ENCODE data around the gene ENO2.
"Not testable (repeated sequence)": the region's sequence is repeated elsewhere in the genome, so short reads cannot be mapped to it uniquely, and the experiment has no call there.

The ENO2 gene

DNA sequence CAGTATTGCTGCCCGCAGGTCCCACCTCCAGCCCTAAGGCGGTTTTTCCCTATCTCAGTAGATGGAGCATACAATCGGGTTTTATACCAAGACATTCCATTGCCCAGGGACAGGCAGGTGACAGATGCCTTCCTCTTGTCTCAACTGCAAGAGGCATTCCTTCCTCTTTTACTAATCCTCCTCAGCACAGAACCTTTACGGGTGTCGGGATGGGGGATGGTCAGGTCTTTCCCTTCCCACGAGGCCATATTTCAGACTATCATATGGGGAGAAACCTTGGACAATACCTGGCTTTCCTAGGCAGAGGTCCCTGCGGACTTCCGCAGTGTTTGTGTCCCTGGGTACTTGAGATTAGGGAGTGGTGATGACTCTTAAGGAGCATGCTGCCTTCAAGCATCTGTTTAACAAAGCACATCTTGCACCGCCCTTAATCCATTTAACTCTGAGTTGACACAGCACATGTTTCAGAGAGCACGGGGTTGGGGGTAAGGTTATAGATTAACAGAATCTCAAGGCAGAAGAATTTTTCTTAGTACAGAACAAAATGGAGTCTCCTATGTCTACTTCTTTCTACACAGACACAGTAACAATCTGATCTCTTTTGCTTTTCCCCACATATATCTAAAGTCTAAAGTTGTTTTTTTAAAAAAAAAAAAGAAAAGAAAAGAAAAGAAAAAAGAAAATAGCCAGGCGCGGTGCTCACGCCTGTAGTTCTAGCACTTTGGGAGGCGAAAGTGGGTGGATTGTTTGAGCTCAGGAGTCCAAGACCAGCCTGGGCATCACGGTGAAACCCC lies 28.0 kb upstream of the ENO2 start:
- DNase-seq = not testable (repeated sequence)

DNA sequence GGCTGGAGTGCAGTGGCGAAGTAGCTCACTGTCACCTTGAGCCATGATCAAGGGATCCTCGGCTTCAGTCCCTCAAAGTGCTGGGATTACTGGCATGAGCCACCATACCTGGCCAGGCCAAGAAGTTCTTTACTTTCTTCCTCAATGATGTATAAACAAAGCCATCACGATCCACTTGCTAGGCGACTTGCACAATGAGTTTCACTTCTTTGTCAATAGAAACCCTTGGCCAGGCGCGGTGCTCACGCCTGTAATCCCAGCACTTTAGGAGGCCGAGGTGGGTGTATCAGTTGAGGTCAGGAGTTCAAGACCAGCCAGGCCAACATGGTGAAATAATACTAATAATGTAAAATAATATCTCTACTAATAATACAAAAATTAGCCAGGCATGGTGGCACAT lies 26.9 kb upstream of the ENO2 start:
- DNase-seq = no peak

DNA sequence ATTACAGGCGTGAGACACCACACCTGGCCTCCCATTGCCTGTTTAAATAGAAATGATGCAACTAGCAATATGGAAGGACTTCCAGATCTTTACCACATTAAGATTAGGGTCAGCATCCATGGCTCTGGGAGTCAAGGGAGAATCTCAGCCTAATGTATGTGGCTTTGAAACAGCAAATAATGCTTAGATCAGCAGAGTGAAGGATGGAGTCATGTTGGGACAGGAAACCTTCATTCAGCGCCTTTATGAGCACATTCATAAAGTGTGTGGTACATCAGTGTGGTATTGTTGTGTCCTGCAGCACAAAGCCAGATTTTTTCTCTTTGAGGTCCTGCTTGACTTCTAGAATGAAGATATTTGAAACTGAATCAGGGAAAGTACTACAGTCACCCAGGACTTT lies 26.0 kb upstream of the ENO2 start:
- DNase-seq = no peak

DNA sequence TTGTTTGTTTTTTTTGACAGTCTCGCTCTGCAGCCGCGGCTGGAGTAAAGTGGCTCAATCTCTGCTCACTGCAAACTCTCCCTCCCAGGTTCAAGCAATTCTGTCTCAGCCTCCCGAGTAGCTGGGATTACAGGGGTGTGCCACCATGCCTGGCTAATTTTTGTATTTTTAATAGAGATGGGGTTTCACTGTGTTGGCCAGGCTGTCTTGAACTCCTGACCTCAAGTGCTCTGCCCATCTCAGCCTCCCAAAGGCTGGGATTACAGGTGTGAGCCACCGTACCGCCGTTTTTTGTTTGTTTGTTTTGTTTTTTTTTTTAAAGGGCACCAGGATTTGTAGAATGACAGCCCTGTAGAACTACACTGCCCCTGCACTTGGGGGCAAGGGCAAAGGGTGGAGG lies 25.6 kb upstream of the ENO2 start:
- not testable (repeated sequence) for DNase-seq

DNA sequence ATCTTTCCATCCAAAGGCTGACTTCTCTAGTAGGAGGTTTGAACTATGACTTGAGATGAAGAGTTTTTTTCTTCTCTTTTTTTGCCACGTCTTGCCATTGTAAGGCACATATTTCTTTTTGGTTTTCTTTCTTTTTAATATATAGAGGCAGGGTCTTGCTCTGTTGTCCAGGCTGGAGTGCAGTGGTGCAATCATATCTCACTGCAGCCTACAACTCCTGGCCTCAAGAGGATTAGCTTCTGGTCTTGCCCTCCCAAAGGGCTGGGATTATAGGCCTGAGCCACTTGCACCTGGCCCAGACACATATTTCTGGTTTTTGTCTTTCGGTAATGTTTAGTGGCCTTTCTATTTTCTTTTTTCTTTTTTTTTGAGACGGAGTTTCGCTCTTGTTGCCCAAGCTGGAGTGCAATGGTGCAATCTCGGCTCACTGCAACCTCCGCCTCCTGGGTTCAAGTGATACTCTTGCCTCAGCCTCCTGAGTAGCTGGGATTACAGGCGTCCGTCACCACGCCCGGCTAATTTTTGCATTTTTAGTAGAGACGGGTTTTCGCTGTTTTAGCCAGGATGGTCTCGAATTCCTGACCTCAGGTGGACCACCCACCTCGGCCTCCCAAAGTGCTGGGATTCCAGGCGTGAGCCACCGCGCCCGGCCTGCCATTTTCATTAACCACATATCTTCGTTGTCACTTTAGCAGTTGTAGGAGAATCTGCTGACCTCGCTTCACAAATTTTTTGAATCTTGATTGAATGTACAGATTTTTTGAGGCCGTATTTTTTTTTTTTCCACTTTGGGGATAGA lies 24.4 kb upstream of the ENO2 start:
- DNase-seq = not testable (repeated sequence)

DNA sequence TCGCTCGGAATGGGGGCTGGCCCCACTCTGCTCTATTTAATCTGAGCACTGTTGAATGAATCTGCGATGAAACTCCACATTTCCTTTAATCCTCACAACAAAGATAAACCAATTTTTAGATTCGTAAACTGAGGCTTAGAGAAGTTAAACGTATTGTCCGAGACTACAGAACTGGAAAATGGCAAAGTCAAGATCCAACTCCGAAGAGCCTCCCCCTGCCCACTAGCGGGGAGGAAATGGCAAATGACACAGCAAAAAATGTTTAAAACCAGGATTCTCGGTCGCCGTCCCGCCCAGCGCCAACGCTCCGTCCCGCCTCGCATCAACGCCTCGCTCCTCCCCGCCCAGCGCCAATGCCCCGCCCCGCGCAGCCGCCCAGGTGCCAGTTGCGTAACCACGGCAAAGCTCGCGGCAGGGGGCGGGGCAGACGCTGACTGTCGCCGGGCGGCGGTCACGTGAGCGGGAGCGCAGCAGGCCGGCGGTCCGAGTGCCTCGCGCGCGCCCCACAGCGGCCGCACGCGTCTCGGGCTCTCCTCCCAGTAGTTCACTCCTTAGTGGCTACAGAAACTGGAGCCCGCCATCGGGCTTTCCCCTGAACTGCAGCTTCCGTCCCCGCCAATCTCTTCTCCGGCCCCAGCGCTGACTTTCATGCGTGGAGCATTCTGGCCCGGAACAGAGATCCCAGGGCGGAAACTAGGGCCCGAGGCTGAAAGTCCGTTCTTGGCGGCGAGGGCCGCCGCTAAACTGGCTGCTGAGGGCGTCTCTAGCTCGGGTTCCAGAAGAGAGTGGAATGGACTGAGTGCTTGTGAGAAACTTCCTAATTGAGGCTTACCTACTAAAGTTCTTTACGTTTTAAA lies 23.4 kb upstream of the ENO2 start:
- DNase-seq = peak; percentile 99

DNA sequence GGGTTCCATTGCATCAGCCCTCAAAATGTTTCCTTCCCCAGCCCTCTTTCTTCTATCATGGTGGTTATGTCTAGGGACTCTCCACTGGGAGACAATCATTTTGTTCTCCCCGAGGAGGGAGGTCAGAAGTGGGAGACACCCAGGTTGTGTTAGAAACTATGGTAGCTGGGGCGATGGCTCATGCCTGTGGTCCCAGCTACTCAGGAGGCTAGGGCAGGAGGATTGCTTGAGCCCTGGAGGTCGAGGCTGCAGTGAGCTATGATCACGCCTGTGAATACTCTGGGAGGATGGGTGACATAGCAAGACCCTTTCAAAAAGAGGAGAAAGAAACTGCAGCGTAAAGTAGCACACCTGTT lies 22.8 kb upstream of the ENO2 start:
- DNase-seq = no peak

DNA sequence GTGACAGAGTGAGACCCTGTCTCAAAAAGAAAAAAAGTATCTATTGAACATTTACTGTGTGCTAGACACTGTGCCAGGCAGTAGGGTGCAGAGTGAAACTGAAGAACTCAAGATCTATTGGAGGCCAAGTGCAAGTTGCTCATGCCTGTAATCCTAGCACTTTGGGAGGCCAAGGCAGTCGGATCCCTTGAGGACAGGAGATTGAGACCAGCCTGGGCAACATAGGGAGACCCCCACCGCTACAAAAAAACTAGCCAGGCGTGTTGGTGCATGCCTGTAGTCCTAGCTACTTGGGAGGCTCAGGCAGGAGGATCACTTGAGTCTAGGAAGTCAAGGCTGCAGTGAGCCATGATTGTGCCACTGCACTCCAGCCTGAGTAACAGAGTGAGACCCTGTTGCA lies 21.7 kb upstream of the ENO2 start:
- not testable (repeated sequence) for DNase-seq

DNA sequence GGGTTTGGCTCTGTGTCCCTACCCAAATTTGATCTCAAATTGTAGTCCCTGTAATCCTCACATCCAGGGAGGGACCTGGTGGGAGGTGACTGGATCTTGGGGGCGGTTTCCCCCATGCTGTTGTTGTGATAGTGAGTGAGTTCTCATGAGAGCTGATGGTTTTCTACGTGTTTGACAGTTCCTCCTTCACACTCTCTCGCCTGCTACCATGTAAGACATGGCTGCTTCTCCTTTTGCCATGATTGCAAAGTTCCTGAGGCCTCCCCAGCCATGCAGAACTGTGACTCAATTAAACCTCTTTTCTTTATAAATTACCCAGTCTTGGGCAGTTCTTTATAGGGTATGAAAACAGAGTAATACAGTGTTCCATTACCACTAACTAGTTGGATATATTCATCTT lies 20.1 kb upstream of the ENO2 start:
- no peak for DNase-seq

DNA sequence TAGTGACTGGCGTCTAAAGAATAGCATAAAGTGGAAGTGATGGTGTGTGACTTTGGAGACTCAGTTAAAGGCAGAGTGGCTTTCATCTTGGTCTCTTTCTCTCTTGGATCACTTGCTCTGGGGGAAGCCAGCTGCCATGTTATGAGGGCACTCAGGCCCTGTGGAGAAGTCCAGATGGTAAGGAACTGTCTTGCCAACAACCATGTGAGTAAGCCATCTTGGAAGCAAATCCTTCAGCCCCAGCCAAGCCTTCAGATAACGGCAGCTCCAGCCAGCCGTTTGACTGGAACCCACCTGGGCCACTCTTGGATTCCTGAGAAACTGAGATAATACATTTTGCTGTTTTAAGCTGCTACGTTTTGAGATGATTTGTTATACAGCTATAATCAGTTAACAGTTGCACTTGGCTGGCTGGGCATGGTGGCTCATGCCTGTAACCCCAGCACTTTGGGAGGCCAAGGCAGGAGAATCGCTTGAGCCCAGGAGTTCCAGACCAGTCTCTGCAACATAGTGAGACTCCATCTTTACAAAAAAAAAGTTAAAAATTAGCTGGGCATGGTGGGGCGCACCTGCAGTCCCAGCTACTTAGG lies 17.4 kb upstream of the ENO2 start:
- no peak for DNase-seq

DNA sequence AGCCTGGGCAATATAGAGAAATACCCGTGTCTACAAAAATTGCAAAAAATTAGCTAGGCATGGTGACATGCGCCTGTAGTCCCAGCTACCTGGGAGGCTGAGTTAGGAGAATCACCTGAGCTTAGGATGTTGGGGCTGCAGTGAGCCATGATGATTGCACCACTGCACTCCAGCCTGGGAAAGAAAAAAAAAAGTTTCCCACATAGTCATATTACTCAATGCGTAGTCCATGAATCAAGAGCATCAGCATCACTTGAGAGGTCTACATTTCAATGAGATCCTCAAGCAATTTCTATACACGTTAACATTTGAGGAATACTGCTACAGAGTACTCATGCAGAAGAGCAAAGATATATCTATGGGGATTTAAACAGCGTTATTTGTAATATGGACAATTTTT lies 15.0 kb upstream of the ENO2 start:
- DNase-seq = no peak

DNA sequence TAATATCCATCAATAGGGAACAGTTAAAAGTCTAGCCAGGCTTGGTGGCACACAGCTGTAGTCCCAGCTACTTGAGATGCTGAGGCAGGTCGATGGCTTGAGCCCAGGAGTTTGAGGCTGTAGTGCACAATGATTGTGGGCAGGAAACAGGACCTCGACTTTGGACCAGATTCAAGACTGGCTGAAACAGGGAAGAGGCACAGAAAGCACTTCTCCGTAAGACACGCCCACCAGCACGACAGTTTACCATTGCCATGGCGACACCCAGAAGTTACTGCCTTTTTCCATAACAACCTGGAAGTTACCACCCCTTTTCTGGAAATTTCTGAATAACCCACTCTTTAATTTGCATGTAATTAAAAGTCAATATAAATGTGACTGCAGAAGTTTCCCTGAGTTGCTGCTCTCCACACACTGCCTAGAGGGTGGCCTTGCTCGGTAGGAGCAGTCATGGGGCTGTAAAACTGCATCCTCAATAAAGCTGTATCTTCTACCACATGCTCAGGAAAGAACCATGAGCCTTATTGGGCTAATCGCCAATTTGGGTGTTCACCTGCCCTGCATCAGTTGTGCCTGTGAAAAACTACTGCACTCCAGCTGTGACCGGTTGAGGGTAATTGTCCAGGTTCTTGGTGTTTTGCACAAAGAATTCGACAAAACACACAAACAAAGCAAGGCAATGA lies 14.4 kb upstream of the ENO2 start:
- DNase-seq = peak; percentile 34

DNA sequence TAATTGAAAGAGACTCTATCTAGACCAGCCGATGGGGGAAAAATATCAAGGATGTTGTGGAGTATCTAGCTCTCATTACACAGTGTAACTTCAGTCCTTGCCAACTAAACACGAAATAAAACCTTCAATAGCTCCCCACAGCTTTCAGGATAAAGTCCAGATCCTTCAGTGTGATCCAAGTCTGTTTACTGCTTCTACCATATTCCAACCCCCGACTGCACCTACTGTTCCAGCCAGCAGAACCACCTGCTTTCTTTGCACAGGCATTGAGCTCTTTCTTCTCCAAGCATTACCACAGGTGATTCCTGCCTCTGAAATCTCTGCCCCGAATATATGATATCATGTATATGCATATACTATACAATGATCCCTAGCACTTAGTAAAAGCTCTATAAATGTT lies 11.9 kb upstream of the ENO2 start:
- DNase-seq = no peak

DNA sequence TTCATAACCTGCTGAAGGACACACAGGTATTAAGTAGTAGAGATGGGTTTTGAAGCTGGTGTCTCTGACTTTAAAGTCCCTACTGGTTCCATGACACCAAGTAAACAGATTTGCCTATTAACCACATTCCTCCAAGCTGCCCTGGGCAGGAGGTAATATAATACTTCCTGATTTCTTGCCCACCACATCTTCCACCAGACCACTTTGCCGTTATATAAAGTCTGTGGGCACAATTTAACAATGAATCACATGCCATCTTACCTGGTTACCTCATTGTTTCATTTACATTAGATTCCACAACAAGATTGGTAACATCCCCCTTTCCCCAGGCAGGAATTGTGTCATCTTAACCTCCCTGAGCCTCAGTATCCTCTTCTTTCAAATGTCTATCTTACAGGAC lies 10.7 kb upstream of the ENO2 start:
- DNase-seq = no peak

DNA sequence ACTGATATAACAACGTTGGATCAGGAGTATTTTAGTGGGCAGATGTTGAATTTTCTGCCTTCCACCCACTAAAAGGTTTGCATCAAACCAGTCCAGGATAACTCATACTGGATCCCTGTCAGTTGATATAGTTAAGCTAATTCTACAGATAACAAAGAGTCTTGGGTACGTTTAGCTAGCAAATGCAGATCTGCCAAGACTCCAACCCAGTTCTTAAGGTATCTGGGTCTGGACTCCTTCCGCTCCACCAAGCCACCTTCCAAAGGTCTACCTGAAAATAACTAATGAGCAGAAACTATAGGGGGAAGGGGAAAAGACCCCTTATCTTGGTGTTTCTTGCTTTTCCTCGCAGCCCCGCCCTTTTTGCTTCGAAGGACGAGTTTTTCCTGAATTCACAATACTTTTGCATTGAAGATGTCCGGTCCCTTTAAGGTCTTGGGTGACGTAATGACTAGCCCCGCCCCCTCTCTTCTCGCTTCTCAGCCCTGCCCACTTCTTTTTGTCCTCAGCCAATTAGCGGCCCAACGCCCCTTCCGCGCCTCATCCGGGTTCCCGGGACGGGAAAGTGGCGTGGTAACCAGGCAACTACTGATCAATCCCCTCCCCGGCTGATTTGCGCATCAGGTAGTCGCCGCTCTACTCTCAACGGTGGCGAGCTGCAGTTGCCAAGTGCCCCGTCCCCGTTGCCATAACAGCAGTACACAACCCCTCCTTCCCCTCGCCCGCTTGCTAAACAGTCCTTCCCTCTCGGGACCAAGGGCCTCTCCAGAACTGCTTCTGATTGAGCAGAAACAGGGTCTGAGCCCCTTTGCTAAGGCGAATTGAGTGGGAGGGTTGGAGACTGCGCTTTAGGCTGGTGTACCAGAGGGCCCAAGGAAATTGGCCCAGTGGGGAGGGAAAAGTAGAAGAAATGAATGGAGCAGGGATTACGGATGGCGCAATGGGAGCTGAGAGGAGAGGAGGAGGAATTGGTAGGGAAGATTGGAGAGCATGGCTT lies 9.8 kb upstream of the ENO2 start, which contains the start of gene LRRC23:
TSS of gene LRRC23 (plus strand) at position 543 of the 997 bp plus-strand sequence. CDS start 812 bp downstream, outside the sequence.
- peak; percentile 99 for DNase-seq

DNA sequence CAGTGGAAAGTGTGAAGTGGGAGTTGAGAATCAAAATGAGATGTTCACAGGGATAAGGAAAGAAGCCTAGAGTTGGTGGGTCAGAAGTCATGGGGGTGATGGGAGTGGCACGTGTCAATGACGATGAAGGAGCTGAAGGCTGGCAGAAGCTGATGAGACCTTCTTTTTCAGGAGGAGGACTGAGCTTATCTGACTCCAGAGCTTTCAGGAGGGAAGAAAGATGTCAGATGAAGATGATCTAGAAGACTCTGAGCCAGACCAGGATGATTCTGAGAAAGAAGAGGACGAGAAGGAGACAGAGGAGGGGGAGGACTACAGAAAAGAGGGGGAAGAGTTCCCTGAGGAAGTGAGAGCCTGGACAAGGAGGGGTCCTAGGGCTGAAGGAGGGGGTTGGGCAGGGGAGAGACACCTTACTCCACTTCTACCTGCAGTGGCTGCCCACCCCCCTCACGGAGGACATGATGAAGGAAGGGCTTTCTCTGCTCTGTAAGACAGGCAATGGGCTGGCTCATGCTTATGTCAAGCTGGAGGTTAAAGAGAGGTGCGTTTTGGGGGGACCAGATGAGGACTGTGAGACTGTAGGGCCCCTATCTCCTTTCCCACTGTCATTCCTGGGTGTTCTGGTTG lies 8.9 kb upstream of the ENO2 start:
- no peak for DNase-seq

DNA sequence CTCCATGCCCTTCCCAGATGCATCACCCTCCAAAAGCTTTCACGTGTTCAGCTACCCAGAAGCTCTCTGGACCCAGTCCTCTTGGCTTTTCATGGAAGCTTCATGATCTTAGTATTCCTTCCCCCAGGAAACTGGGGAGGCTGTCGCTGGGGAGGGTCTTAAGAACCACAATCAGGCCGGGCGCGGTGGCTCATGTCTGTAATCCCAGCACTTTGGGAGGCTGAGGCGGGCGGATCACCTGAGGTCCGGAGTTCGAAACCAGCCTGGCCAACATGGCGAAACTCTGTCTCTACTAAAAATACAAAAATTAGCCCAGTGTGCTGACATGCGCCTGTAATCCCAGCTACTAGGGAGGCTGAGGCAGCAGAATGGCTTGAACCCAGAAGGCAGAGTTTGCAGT lies 6.2 kb upstream of the ENO2 start:
- not testable (repeated sequence) for DNase-seq

DNA sequence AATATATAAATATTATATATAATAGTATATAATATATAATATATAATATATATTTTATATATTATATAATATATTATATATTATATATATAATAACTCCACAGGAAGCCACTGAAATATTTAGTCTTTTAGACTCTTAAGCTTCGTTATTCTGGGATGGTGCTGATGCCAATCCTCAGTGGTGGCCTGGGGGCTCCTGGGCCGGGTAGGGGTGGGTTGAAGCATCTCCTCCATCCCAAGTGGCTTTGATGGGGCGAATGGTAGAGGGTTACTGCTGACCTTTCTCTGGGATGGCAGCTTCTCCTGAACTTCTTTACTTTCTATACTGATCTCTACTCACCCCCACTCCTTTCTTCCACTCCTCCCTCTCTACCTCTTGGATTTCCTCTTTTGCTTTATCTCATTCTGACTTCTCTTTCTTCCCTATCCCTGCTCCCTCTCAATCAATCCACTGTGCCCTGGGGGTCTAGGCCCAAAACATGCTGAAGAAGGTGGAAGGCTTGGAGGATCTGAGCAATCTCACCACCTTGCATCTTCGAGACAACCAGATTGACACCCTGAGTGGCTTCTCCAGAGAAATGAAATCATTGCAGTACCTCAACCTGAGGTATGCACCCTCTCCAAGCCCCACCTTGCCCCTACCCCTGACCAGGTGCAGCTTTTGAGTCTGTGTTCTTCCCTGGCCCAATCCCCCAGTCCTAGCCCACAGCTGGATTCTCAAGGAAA lies 4.8 kb upstream of the ENO2 start:
- DNase-seq = no peak

DNA sequence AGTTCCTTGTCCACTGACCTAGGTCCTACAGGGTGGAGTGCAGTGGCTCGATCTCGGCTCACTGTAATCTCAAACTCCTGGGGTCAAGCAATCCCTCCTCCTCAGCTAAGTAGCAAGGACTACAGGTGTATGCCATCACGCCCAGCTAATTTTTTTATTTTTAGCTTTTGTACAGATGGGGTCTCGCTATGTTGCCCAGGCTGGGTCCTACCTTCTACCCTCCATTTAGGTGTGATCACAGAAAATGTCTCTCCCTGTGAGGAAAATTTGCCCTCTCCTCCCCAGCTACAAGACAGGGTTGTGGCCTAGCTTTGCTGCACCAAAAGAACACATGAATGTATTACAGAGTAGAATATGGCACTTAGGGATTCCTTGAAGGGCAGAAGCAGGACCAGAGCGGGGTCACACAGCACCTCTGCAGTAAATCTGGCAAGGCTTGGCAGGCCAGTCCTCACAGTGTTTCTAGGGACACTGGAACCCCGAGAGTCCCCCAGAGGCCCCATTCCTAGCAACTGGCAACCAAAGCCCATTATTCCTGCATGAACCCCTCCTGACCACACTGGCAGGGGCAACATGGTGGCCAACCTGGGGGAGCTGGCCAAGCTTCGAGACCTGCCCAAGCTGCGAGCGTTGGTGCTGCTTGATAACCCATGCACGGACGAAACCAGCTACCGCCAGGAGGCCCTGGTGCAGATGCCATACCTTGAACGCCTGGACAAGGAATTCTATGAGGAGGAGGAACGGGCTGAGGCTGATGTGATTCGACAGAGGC lies 2.0 kb upstream of the ENO2 start:
- no peak for DNase-seq

Measured in CD4-positive, alpha-beta T cell treated with Interleukin-12 subunit alpha and Interleukin-12 subunit beta, for 1 hour (primary cell).